ENCODE data around the gene COL16A1.

DNA sequence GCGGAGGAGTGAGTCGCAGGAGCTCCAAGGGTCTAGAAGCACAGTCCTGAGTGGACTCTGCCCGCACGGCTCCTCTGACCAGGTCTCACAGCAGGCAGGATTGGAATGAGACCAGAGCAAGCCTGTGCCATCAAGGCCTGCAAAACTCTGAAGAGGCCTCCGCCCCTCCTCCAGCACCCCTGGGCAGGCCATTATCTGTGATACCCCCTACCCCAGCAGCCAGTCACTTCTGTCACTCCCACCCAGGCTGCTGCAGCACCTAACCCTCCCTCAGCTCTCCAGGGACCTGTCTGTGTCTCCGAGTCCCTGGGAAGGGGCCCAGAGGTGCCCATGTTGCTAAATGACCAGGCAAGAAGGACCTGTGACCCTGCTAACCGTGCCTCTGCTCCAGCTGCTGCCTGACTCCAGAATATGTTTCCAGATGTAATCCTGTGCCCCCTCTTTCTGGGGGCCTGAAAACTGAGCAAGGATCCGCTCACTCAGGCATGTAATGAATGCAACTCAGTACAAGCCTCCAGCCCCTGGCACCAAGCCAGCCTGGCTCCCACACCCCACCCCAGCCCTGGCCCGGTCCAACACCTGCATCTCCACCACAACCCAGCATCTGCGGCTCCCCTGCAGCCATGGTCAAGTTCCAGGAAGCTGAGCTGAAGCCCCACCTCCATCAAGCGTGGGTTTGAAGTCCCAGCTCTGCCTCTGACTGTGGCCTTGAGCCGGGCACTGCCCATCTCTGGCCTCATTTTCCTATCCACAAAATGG, 22.1 kb upstream of the COL16A1 start:
- TF ChIP-seq POLR2A (IDR thresholded peaks at IDR 0.05), result no peak
- TF ChIP-seq, protein P1, sequence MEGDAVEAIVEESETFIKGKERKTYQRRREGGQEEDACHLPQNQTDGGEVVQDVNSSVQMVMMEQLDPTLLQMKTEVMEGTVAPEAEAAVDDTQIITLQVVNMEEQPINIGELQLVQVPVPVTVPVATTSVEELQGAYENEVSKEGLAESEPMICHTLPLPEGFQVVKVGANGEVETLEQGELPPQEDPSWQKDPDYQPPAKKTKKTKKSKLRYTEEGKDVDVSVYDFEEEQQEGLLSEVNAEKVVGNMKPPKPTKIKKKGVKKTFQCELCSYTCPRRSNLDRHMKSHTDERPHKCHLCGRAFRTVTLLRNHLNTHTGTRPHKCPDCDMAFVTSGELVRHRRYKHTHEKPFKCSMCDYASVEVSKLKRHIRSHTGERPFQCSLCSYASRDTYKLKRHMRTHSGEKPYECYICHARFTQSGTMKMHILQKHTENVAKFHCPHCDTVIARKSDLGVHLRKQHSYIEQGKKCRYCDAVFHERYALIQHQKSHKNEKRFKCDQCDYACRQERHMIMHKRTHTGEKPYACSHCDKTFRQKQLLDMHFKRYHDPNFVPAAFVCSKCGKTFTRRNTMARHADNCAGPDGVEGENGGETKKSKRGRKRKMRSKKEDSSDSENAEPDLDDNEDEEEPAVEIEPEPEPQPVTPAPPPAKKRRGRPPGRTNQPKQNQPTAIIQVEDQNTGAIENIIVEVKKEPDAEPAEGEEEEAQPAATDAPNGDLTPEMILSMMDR (IDR thresholded peaks at IDR 0.05), result no peak

All from lower leg skin (tissue), 3 donors.